Activated CD4-positive, CD25-positive, alpha-beta regulatory T cell (primary cell): Measurements from ENCODE around the gene EGFR.

Experiments
- DNase-seq, 4 experiments: peaks; one replicate each; lab custom pipeline; 2025; lab: John Stamatoyannopoulos, UW

The EGFR gene

DNA sequence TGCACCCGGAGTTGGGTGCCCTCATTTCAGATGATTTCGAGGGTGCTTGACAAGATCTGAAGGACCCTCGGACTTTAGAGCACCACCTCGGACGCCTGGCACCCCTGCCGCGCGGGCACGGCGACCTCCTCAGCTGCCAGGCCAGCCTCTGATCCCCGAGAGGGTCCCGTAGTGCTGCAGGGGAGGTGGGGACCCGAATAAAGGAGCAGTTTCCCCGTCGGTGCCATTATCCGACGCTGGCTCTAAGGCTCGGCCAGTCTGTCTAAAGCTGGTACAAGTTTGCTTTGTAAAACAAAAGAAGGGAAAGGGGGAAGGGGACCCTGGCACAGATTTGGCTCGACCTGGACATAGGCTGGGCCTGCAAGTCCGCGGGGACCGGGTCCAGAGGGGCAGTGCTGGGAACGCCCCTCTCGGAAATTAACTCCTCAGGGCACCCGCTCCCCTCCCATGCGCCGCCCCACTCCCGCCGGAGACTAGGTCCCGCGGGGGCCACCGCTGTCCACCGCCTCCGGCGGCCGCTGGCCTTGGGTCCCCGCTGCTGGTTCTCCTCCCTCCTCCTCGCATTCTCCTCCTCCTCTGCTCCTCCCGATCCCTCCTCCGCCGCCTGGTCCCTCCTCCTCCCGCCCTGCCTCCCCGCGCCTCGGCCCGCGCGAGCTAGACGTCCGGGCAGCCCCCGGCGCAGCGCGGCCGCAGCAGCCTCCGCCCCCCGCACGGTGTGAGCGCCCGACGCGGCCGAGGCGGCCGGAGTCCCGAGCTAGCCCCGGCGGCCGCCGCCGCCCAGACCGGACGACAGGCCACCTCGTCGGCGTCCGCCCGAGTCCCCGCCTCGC lies at the start of gene EGFR:
EGFR (plus strand) TSS at position 657 of the 830 bp plus-strand sequence. CDS start 261 bp downstream, outside the sequence.
- no peak for DNase-seq

- no peak for DNase-seq
Observed at GRCh38 chr7:54969208-54969967, 49.4 kb upstream of the EGFR start.

DNA sequence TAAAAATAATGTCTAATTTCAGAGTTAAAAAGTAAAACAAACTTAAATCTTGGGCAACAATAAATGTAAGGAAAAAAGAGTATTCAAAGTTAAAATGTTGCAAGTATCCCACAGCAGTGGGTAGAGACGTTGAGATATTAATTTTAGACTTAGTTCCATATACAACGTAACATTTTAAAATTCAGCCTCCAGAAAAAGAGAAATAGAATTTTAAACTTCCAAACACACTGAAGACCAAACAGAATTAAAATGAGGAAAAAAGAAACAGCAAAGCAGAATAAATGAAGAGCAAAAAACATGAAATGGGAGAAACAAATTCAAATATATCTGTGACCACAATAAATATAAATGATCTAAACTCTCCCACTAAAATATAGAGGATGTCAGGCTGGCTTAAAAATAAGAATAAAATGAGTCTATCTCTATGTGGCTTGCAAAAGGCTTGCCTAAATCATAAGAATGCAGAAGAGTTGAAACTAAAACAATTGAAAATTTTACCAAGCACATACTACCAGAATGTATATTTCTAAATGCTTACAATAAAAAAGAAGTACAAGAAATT lies 46.0 kb upstream of the EGFR start:
- DNase-seq: no peak

- DNase-seq: no peak
Observed at GRCh38 chr7:54978364-54979116, 40.3 kb upstream of the EGFR start.

GRCh38 chr7:54980521-54980920 lies 38.3 kb upstream of the EGFR start:
- no peak for DNase-seq

DNA sequence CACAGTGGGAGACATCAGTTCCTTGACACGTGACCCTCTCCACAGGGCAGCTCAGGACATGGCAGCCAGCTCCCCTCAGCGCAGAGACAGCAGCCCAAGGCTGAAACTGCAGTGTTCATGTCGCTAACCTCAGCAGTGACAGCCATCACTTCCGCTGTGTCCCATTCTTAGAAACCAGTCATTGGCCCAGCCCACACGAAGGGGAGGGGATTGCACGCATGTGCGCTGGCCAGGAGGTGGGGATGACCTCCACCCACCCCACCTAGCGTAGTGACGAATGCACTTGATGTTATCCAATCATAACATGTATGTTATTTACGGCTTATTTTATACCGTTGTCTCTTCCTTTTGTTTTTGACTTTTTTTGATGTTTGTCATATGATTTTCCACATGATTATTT lies 36.9 kb upstream of the EGFR start:
- no peak for DNase-seq

- DNase-seq: no peak
Observed at GRCh38 chr7:54985426-54986330, 33.1 kb upstream of the EGFR start.

DNA sequence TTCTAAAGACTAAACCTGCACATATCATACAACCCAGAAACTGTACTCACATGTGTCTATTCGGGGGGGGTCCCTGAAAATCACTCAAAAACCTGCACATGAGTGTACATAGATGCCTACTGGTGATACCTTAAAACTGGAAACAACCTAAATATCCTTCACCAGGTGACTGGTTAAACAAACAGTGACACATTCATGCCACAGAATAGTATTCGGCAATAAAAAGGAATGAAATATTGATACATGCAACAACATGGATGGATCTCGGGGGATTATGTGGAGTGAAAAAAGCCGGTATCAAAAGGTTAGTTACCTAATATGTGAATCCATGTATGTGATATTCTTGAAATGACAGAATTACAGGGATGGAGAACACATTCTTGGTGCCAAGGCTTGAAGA lies 32.1 kb upstream of the EGFR start:
- DNase-seq: no peak

GRCh38 chr7:54987772-54988171 lies 31.0 kb upstream of the EGFR start:
- no peak for DNase-seq

- no peak for DNase-seq
Observed at GRCh38 chr7:54988516-54988915, 30.3 kb upstream of the EGFR start.

DNA sequence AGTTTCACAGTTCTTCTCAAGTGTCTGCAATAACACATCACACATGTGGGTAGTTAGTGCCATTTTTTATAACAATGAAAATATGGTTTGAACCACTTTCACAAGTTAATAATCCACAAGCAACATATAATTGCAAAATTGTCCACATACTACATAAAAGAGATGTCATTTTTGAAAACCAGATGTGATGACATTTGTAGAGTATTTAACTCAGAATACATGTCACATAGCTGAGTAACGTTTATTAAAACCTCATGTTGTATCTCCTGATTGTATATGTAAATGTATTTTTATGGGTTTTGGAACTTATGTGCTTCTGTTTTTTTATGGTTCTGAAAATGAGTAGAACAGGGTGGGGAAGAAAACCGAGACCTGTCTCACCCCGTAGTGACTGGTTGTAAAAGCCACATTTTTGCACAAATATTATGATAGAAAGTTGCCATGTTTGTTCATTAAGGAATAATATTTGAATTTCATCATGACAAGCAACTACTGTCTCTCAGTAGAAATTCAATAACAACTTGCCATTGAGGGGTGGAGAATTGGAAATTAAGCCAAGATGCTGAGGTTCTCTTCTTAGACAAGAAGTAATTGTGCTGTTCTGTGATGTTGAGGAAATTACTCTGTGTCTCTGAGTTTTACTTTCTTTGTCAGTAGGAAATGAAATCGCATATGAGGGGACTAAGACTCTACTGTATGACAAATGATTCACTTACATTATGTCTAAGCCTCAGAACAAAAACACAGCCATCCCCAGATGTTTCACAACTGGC lies 29.2 kb upstream of the EGFR start:
- no peak for DNase-seq

- DNase-seq: no peak
Observed at GRCh38 chr7:54991341-54991740, 27.5 kb upstream of the EGFR start.

DNA sequence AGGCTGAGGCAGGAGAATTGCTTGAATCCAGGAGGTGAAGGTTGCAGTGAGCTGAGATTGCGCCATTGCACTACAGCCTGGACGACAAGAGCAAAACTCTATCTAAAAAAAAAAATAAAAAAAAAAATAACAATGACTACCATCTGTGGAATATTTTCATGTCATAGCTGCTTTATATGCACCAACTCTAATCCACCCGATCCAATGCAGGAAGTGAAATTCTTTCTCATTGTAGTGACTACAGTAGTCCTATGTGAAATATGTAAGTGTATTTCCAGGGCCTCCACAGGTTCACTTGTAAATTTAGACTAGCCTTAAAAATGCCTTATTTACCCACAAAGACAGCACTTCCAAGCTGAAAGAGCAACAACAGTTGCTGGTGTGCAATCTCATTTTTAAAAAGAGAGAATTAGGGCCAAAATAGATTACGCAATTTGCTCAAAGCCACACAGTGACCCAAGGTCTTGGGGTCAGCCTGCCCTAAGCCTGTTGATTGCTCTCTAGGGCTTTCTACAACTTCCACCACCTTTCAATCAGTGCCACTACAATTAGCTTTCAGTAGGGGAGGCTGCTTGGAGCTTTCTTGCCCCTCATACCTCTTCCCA lies 25.8 kb upstream of the EGFR start:
- no peak for DNase-seq

- DNase-seq: no peak
Observed at GRCh38 chr7:54995166-54995565, 23.7 kb upstream of the EGFR start.

GRCh38 chr7:54995610-54996363 lies 23.0 kb upstream of the EGFR start:
- no peak for DNase-seq

- no peak for DNase-seq
Observed at GRCh38 chr7:54996391-54996790, 22.4 kb upstream of the EGFR start.

DNA sequence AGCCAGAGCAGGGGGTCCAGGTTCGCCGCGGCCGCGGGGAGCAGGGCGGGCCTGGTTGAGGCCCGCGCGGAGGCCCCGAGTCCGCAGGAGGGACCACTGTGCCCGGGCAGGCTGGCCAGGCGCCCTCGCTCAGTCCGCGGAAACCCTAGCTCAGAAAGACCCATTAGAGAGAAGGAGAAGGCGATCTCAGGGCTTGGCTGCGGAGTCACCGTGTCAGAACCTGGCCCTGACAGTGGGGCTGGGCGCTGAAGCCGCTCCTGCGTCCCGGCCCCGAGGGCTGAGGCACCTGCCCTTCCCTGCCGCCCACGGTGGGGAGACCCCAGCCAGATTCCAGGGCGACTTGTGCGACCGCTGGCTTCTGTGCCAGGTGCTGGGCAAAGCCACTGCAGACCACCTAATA lies 14.2 kb upstream of the EGFR start:
- DNase-seq: no peak

DNA sequence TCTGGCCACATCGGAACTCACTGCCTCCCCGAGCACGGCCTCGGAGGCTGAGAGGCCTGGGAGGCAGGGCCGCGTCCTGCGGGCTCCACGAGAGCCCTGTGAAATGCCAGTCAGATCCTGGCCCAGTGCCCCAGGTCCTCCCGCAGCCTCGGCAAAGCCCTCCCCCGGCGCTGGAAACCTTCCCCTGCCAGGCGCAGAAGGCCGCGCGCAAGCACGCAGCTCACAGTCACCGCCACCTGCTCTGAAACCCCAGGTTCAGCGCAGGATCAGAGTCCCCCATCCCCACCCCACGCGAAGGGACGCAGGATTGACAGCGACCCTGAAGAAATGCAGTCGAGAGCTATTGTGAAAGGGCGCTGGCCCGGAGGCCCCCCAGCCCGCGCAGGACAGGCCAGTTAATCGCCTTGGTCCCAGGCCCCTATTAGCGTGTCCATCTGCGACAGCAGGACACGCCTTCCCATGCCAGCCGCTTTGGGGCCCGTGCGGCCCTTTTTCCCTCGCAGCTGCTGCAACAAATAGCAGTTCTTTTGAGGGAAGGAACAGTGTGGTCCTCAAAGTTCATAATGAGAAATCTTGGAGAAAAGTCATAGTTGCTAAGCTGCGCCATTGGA lies 13.5 kb upstream of the EGFR start:
- no peak for DNase-seq

DNA sequence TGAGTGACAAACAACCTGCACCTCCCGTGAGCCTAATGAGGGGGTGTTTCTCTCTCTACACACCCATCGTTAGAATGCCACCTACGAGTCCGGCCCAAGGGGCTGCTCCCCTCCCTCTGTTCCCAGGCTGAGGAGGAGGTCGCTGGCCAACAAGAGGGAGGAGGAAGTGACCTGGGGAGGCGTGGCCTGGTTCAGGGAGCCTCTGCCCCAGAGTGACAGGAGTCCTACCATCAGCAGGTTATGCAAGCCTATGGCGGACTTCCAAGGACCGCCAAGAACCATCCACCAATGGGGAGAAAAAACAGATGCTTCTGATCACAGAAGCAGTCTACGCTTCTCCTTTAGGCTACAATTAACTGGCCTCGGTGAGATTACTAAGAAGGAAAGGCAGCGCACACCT lies 12.3 kb upstream of the EGFR start:
- no peak for DNase-seq
